ENCODE results near the gene SLIT1.

SLIT1 gene

GRCh38 chr10:97195706-97196222 lies 10.0 kb upstream of the SLIT1 start:
- in situ Hi-C loops (cut with HindIII; ENCODE audit: low pct_unique_long_range_greater_than_20kb, low sequenced_read_pairs): no loop called here
- TF ChIP-seq JUND (IDR thresholded peaks at IDR 0.05; ENCODE audit: low read depth): no peak
- DNase-seq (ENCODE audit: low read depth in 1 of 2, low spot score in 1 of 2): no peak

- no peak for DNase-seq (ENCODE audit: low read depth in 1 of 2, low spot score in 1 of 2)
- no peak for TF ChIP-seq JUND (IDR thresholded peaks at IDR 0.05; ENCODE audit: low read depth)
- in situ Hi-C loops (cut with HindIII; ENCODE audit: low pct_unique_long_range_greater_than_20kb, low sequenced_read_pairs): no loop called here
Measured at GRCh38 chr10:97192952-97193435, 7.2 kb upstream of the SLIT1 start.

GRCh38 chr10:97190450-97190849 lies 4.7 kb upstream of the SLIT1 start:
- no peak for TF ChIP-seq JUND (IDR thresholded peaks at IDR 0.05; ENCODE audit: low read depth)
- in situ Hi-C loops (cut with HindIII; ENCODE audit: low pct_unique_long_range_greater_than_20kb, low sequenced_read_pairs): no loop called here
- no peak for DNase-seq (ENCODE audit: low read depth in 1 of 2, low spot score in 1 of 2)

- no peak for DNase-seq (ENCODE audit: low read depth in 1 of 2, low spot score in 1 of 2)
- TF ChIP-seq JUND (IDR thresholded peaks at IDR 0.05; ENCODE audit: low read depth): no peak
- in situ Hi-C loops (cut with HindIII; ENCODE audit: low pct_unique_long_range_greater_than_20kb, low sequenced_read_pairs): no loop called here
Measured at GRCh38 chr10:97188261-97188711, 2.5 kb upstream of the SLIT1 start.

GRCh38 chr10:97186911-97187310 lies 1.2 kb upstream of the SLIT1 start:
- no peak for TF ChIP-seq JUND (IDR thresholded peaks at IDR 0.05; ENCODE audit: low read depth)
- no peak for DNase-seq (ENCODE audit: low read depth in 1 of 2, low spot score in 1 of 2)
- in situ Hi-C loops (cut with HindIII; ENCODE audit: low pct_unique_long_range_greater_than_20kb, low sequenced_read_pairs): no loop called here

GRCh38 chr10:97184971-97185325 lies 811 bp downstream of the SLIT1 start:
- TF ChIP-seq JUND (IDR thresholded peaks at IDR 0.05; ENCODE audit: low read depth): no peak
- DNase-seq (ENCODE audit: low read depth in 1 of 2, low spot score in 1 of 2): no peak
- in situ Hi-C loops (cut with HindIII; ENCODE audit: low pct_unique_long_range_greater_than_20kb, low sequenced_read_pairs): no loop called here

- no peak for DNase-seq (ENCODE audit: low read depth in 1 of 2, low spot score in 1 of 2)
- no peak for TF ChIP-seq JUND (IDR thresholded peaks at IDR 0.05; ENCODE audit: low read depth)
- in situ Hi-C loops (cut with HindIII; ENCODE audit: low pct_unique_long_range_greater_than_20kb, low sequenced_read_pairs): no loop called here
Measured at GRCh38 chr10:97183314-97183713, 2.4 kb downstream of the SLIT1 start.

GRCh38 chr10:97182288-97182990 lies 3.3 kb downstream of the SLIT1 start:
- in situ Hi-C loops (cut with HindIII; ENCODE audit: low pct_unique_long_range_greater_than_20kb, low sequenced_read_pairs): no loop called here
- no peak for TF ChIP-seq JUND (IDR thresholded peaks at IDR 0.05; ENCODE audit: low read depth)
- DNase-seq (ENCODE audit: low read depth in 1 of 2, low spot score in 1 of 2): no peak

GRCh38 chr10:97180986-97181385 lies 4.8 kb downstream of the SLIT1 start:
- in situ Hi-C loops (cut with HindIII; ENCODE audit: low pct_unique_long_range_greater_than_20kb, low sequenced_read_pairs): no loop called here
- no peak for TF ChIP-seq JUND (IDR thresholded peaks at IDR 0.05; ENCODE audit: low read depth)
- DNase-seq (ENCODE audit: low read depth in 1 of 2, low spot score in 1 of 2): no peak

GRCh38 chr10:97180363-97180755 lies 5.4 kb downstream of the SLIT1 start:
- no peak for DNase-seq (ENCODE audit: low read depth in 1 of 2, low spot score in 1 of 2)

GRCh38 chr10:97179731-97180362 lies 5.9 kb downstream of the SLIT1 start:
- DNase-seq (ENCODE audit: low read depth in 1 of 2, low spot score in 1 of 2): no peak
- TF ChIP-seq JUND (IDR thresholded peaks at IDR 0.05; ENCODE audit: low read depth): no peak
- in situ Hi-C loops (cut with HindIII; ENCODE audit: low pct_unique_long_range_greater_than_20kb, low sequenced_read_pairs): no loop called here

More at GRCh38 chr10:97180363-97180755, 5.4 kb downstream of the SLIT1 start:
- in situ Hi-C loops (cut with HindIII; ENCODE audit: low pct_unique_long_range_greater_than_20kb, low sequenced_read_pairs): no loop called here
- no peak for TF ChIP-seq JUND (IDR thresholded peaks at IDR 0.05; ENCODE audit: low read depth)

GRCh38 chr10:97179311-97179710 lies 6.4 kb downstream of the SLIT1 start:
- in situ Hi-C loops (cut with HindIII; ENCODE audit: low pct_unique_long_range_greater_than_20kb, low sequenced_read_pairs): no loop called here
- no peak for TF ChIP-seq JUND (IDR thresholded peaks at IDR 0.05; ENCODE audit: low read depth)
- no peak for DNase-seq (ENCODE audit: low read depth in 1 of 2, low spot score in 1 of 2)

GRCh38 chr10:97178074-97178473 lies 7.7 kb downstream of the SLIT1 start:
- no peak for DNase-seq (ENCODE audit: low read depth in 1 of 2, low spot score in 1 of 2)
- in situ Hi-C loops (cut with HindIII; ENCODE audit: low pct_unique_long_range_greater_than_20kb, low sequenced_read_pairs): no loop called here
- no peak for TF ChIP-seq JUND (IDR thresholded peaks at IDR 0.05; ENCODE audit: low read depth)

All from T47D (cell line).